Karpas-422 (cell line): Measurements from ENCODE around the gene HOXD11. TPM values are rescaled to one million over a fixed set of nuclear protein-coding genes. Genes with fewer than 3 reads are reported as not detected.

ENCODE experiments used
- DNase-seq: peaks from one replicate; pipeline ENCODE4 v3.0.0-alpha.2; 2015
- H2AFZ ChIP-seq: fragments of 200-600 bp; sonication (generic); 2 replicates; pipeline ENCODE4 v1.6.1; 2014; ENCODE audit warnings: antibody characterized with exemption, low read length, mixed read lengths
- H3K27ac ChIP-seq: fragments of 200-600 bp; sonication (generic); 2 replicates; pipeline ENCODE4 v1.5.1; 2014; ENCODE audit warnings: mild to moderate bottlenecking, low read length, moderate library complexity
- H3K27me3 ChIP-seq: fragments of 200-600 bp; sonication (generic); 2 replicates; pipeline ENCODE4 v1.6.1; 2014; ENCODE audit warnings: low read length, mixed read lengths
- H3K36me3 ChIP-seq: fragments of 200-600 bp; sonication (generic); 2 replicates; pipeline ENCODE4 v1.6.1; 2014; ENCODE audit warnings: low read length, mixed read lengths; ENCODE audit not compliant: insufficient read depth
- H3K4me1 ChIP-seq: fragments of 200-600 bp; sonication (generic); 2 replicates; pipeline ENCODE4 v1.6.1; 2014; ENCODE audit warnings: mild to moderate bottlenecking, low read length, mixed read lengths
- H3K4me2 ChIP-seq: fragments of 200-600 bp; sonication (generic); 2 replicates; pipeline ENCODE4 v1.6.1; 2014; ENCODE audit warnings: low read length, low read depth, mild to moderate bottlenecking; ENCODE audit not compliant: poor library complexity, severe bottlenecking
- H3K4me3 ChIP-seq: fragments of 200-600 bp; sonication (generic); 2 replicates; pipeline ENCODE4 v1.5.1; 2014; ENCODE audit warnings: mild to moderate bottlenecking, antibody characterized with exemption, low read length, mixed read lengths
- H3K79me2 ChIP-seq: fragments of 200-600 bp; sonication (generic); 2 replicates; pipeline ENCODE4 v1.6.1; 2014; ENCODE audit warnings: mild to moderate bottlenecking, low read length, mixed read lengths
- H3K9ac ChIP-seq: fragments of 200-600 bp; sonication (generic); 2 replicates; pipeline ENCODE4 v1.6.0; 2014; ENCODE audit warnings: low read length
- H3K9me2 ChIP-seq: fragments of 200-600 bp; sonication (generic), shearing (Covaris generic); replicated peaks from 2 replicates; pipeline ENCODE4 v1.6.0; 2014; ENCODE audit warnings: mild to moderate bottlenecking, low read length, moderate library complexity; ENCODE audit not compliant: insufficient read depth
- H3K9me3 ChIP-seq: fragments of 300-700, 200-600 bp; sonication (generic); 2 replicates; pipeline ENCODE4 v1.6.1; 2014; ENCODE audit warnings: low read length, mixed read lengths
- H4K20me1 ChIP-seq: fragments of 200-600 bp; sonication (generic); 2 replicates; pipeline ENCODE4 v1.6.1; 2014; ENCODE audit warnings: mild to moderate bottlenecking, antibody characterized with exemption, low read length, low read depth; ENCODE audit not compliant: insufficient read depth
- total RNA-seq: library from RNA; depleted of rRNA; stranded (reverse); fragments of >200 nt; shearing (Covaris generic); gene quantifications from 2 replicates; pipeline ENCODE4 v1.2.3, GENCODE V29; 2014; ENCODE audit warnings: low replicate concordance

The HOXD11 gene
- total RNA-seq, 1 experiment from 2014 or later: not detected

GRCh38 chr2:176118601-176119339, 11.7 kb downstream of the HOXD11 start:
- H3K9ac ChIP-seq: 0 out of 2 replicates have a peak overlapping the region, but pooled peaks have one; percentile 27
- H3K4me3 ChIP-seq: peak overlapping the region; percentile 40; the same call in 1 of the 2 replicates
- no peaks in the 10 kb centered on the region for H3K9me3 ChIP-seq
- H3K36me3 ChIP-seq: no peaks in the 10 kb centered on the region
- no peaks in the 10 kb centered on the region for H3K27me3 ChIP-seq
- no peak overlapping the region for H3K27ac ChIP-seq
- H3K9me2 ChIP-seq: no peaks in the 10 kb centered on the region
- H3K4me2 ChIP-seq: peak overlapping the region; percentile 44
- H3K4me1 ChIP-seq: no peaks in the 10 kb centered on the region
- DNase-seq: peak; percentile 79
- no peak overlapping the region for H2AFZ ChIP-seq
- H4K20me1 ChIP-seq: no peaks in the 10 kb centered on the region
- H3K79me2 ChIP-seq: no peaks in the 10 kb centered on the region

GRCh38 chr2:176120364-176121189, 13.5 kb downstream of the HOXD11 start:
- Histone ChIP-seq H3K27ac (no peak overlapping the region), H3K4me3 (no peak overlapping the region), H3K9me3 (no peaks in the 10 kb centered on the region), H3K27me3 (no peaks in the 10 kb centered on the region), H3K9ac (no peak overlapping the region), H3K79me2 (no peaks in the 10 kb centered on the region), H3K36me3 (no peaks in the 10 kb centered on the region), H2AFZ (no peak overlapping the region), H3K9me2 (no peaks in the 10 kb centered on the region), H3K4me1 (no peaks in the 10 kb centered on the region), H4K20me1 (no peaks in the 10 kb centered on the region), H3K4me2 (no peak overlapping the region)
- DNase-seq: no peak

DNA sequence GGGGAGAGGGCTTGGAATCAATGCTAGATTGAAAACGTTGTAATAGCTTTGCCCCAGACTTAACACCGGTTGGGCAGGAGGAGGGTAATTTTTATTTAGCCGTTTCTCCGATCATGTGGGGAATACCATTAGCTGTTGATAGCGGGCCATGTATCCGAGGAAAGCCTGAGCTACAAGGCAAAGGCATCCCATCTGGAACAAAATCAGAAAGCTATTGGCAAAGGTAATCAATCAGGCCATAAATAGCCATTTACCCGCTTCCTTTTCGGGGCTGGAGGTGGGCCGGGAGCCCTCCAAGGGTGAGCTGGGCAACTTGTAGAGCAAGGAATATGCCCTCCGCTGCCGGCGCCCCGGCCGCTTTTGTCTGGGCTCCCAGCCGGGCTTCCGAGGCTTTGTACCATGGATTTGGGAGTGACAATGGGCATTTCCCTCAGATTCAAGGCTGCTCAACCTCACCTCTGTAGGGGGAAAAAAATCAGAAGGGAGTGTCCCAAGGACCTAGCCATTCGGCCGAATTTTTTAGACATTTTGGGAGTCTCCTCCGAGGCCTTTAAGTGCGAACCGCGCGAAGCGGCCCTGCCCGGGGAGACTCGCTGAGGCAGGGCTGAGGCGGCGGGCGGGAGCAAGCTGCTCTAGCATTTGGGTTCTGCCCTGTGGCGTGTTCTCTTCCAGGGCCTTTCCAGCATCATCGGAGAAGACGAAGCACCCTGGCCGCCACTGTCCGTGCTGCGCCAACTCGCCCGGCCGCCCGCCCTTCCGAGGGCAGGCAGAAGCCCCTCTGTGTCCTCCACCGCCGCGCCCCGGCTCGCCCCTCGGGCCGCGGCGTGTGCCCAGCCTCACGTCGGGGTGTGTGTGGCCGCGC, 14.3 kb downstream of the HOXD11 start:
- H3K4me1 ChIP-seq: no peaks in the 10 kb centered on the region
- H3K79me2 ChIP-seq: no peaks in the 10 kb centered on the region
- H3K4me3 ChIP-seq: no peak overlapping the region
- H3K36me3 ChIP-seq: no peaks in the 10 kb centered on the region
- no peak overlapping the region for H3K27ac ChIP-seq
- no peaks in the 10 kb centered on the region for H3K27me3 ChIP-seq
- no peaks in the 10 kb centered on the region for H4K20me1 ChIP-seq
- no peak overlapping the region for H3K9ac ChIP-seq
- H3K4me2 ChIP-seq: no peak overlapping the region
- no peaks in the 10 kb centered on the region for H3K9me2 ChIP-seq
- DNase-seq: no peak
- no peak overlapping the region for H2AFZ ChIP-seq
- no peaks in the 10 kb centered on the region for H3K9me3 ChIP-seq

- no peak for DNase-seq
Observed at GRCh38 chr2:176122052-176122682, 15.1 kb downstream of the HOXD11 start.

GRCh38 chr2:176122683-176123410, 15.8 kb downstream of the HOXD11 start, which contains the start of gene HOXD9:
HOXD9 (plus strand) TSS chr2:176122719; CDS start chr2:176122769, 50 bp downstream.
- no peak for DNase-seq
- Histone ChIP-seq H3K4me1 (peaks cover 3% of the 10 kb centered on the region; the same call in 1 of the 2 replicates), H3K4me2 (no peak within 1 kb of the TSS), H3K79me2 (no peaks in the 10 kb centered on the region), H3K36me3 (no peaks in the 10 kb centered on the region), H3K27ac (no peak within 1 kb of the TSS), H2AFZ (no peak within 1 kb of the TSS), H3K9me3 (no peaks in the 10 kb centered on the region), H3K9ac (no peak within 1 kb of the TSS), H3K4me3 (no peak within 1 kb of the TSS), H4K20me1 (no peaks in the 10 kb centered on the region), H3K27me3 (no peaks in the 10 kb centered on the region), H3K9me2 (no peaks in the 10 kb centered on the region)

More at GRCh38 chr2:176122052-176122682, 15.1 kb downstream of the HOXD11 start:
- H4K20me1 ChIP-seq: no peaks in the 10 kb centered on the region
- H3K9me3 ChIP-seq: no peaks in the 10 kb centered on the region
- no peak overlapping the region for H2AFZ ChIP-seq
- H3K36me3 ChIP-seq: no peaks in the 10 kb centered on the region
- H3K4me2 ChIP-seq: no peak overlapping the region
- H3K27ac ChIP-seq: no peak overlapping the region
- H3K9ac ChIP-seq: no peak overlapping the region
- no peaks in the 10 kb centered on the region for H3K27me3 ChIP-seq
- H3K9me2 ChIP-seq: no peaks in the 10 kb centered on the region
- H3K4me1 ChIP-seq: peaks cover under 1% of the 10 kb centered on the region; the same call in 1 of the 2 replicates
- no peaks in the 10 kb centered on the region for H3K79me2 ChIP-seq
- no peak overlapping the region for H3K4me3 ChIP-seq

- H4K20me1 ChIP-seq: no peaks in the 10 kb centered on the region
- no peak overlapping the region for H3K4me3 ChIP-seq
- no peak overlapping the region for H3K4me2 ChIP-seq
- H2AFZ ChIP-seq: no peak overlapping the region
- no peaks in the 10 kb centered on the region for H3K27me3 ChIP-seq
- H3K36me3 ChIP-seq: no peaks in the 10 kb centered on the region
- peaks cover 3% of the 10 kb centered on the region; the same call in 1 of the 2 replicates for H3K4me1 ChIP-seq
- H3K79me2 ChIP-seq: no peaks in the 10 kb centered on the region
- H3K9me2 ChIP-seq: no peaks in the 10 kb centered on the region
- no peak overlapping the region for H3K9ac ChIP-seq
- no peak overlapping the region for H3K27ac ChIP-seq
- no peak for DNase-seq
- H3K9me3 ChIP-seq: no peaks in the 10 kb centered on the region
Observed at GRCh38 chr2:176123411-176124109, 16.5 kb downstream of the HOXD11 start.
